Right renal cortex interstitium (tissue), 3 donors: ENCODE measurements around the gene LY6G5B. TPM values are rescaled to one million over a fixed set of nuclear protein-coding genes. Genes with fewer than 3 reads are reported as not detected.

Source experiments
- DNase-seq, 3 donors: peaks; one replicate each; pipeline ENCODE4 v3.0.0-alpha.2; 2013; ENCODE audit warnings: low read depth in 3 of 3, low spot score in 2 of 3
- polyA plus RNA-seq, 3 donors: library from polyadenylated mRNA; unstranded; fragments of 120-200 nt; gene quantifications; one replicate each; pipeline ENCODE4 v1.2.1, GENCODE V29; 2013; ENCODE audit not compliant: insufficient read length in 3 of 3

Gene LY6G5B
- polyA plus RNA-seq, 3 donors, result 10.4 to 15.6 (median 12.0) TPM

DNA sequence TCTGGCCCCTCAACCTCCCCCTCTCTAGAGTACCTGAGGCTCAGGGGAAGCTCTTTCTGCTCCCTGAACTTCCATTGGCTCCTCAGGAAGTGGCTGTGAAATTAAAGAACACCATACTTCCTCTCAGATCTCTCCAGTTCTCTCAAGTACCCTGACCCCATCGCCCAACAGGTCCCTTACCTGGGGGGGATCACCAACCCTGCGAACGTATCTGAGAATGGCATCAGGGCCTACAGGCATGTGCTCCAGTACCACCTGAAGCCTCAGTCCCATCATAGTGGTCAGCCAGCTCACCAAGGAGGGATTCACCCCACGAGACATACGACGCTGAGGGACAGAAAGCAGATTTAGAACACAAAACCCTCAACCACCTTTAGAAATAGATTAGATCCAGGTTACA, 29.2 kb upstream of the LY6G5B start:
- DNase-seq, result no peak

- DNase-seq, result no peak
Measured at GRCh38 chr6:31641370-31641769, 28.4 kb upstream of the LY6G5B start.

DNA sequence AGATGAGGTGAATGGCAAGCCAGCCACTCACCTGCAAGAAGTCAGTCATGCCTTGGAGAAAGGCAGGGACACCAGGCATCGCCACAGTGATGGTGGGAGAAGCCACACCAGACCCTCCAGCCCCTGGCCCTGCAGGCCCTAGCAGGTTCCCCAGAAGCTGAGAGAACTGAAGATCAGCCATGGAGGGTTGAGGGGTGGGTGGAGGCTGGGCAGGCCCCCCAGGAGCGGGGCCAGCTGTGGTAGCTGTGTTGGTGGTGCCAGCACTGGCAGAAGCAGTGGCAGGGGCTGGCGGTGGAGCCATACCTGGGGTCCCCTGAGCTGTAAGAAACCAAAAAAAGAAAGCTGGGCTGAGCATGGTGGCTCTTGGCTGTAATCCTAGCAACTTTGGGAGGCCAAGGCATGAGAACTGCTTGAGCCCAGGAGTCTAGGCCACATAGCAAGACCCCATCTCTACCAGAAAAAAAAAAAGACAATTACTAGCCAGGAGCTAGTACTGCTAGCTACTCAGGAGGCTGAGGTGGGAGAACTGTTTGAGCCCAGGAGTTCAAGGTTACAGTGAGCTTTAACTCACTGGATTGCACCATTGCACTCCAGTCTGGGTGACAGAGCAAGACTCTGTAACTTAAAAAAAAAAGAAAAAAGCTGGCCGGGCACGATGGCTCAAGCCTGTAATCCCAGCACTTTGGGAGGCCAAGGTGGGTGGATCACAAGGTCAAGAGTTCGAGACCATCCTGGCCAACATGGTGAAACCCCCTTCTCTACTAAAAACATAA, 26.8 kb upstream of the LY6G5B start:
- no peak for DNase-seq

DNA sequence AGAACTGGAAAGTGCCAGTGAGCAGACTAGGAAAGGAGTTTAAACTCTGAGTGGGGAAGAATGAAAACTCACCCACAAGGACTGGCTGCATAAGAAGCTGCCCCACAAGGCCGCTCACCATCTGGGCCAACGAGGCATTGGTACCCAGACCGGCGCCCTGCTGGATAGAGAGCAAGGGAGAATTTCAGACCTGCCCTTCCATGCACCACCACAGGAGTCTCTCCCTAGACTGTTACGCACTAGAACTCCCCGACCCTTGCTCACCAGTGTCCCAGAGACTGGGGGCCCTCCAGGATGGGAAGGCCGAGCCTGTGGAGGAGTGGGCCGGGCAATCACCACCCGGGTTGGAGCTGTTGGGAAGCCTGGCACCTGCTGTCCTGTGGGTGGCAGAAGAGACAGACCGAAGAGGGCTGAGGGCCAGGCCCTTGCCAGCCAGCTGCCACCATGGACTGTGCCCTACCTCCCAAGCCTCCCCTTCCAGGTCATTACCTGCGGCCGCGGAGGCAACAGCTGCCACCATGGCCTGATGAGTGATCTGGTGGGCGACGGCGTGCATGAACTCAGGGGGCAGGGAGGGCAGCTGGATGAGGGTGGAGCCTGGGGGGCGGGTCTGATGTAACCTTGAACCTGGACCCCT, 25.8 kb upstream of the LY6G5B start:
- no peak for DNase-seq

DNA sequence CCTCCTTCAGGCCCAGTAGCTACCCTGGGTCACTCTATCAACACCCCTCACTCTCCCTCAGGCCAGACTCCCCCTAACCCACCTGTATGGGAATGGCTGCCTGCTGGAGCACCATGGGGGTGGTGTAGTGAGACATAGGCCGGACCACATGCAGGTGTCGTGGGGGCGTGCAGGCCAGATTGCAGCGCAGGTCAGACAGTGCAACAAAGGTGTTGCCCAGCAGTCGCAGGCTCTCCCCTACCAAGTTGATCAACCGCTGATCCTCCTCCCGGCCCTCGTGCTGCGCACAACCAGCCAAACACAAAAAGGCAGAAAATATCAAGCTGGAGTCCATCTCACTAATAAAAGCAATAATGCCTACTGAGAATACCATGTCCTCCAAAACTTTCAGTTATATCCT, 24.5 kb upstream of the LY6G5B start:
- DNase-seq, result no peak

DNA sequence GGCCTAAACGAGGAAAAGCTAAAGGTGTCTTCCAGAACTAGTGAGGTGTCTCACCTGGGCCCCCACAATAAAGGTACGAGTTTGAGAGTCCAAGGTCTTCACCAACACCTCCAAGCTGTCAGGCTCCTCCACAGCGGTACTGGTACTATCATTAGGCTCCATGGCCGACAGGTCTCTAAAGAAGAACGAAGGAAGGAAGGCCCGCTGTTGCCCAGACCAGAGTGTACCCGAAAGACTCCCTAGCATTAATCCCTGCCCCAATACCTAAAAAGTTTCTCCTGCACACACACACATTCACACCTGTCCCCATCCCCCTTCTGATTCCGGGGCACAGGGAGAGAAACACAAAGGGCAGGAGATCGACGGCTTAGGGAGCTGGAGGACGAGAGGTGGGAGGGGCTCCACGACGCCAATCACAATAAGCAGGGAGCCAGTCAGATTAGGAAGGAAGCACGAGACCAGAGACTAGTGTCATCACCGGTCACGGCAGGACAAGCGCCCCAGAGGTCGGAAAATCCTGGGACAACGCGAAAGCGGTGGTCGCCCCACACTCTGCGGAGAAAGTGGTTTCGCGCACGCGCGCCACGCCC, 18.1 kb upstream of the LY6G5B start:
- DNase-seq, result peak in 1 of 3 donors; percentile 52

GRCh38 chr6:31652925-31653724, 16.7 kb upstream of the LY6G5B start:
- DNase-seq, result no peak

DNA sequence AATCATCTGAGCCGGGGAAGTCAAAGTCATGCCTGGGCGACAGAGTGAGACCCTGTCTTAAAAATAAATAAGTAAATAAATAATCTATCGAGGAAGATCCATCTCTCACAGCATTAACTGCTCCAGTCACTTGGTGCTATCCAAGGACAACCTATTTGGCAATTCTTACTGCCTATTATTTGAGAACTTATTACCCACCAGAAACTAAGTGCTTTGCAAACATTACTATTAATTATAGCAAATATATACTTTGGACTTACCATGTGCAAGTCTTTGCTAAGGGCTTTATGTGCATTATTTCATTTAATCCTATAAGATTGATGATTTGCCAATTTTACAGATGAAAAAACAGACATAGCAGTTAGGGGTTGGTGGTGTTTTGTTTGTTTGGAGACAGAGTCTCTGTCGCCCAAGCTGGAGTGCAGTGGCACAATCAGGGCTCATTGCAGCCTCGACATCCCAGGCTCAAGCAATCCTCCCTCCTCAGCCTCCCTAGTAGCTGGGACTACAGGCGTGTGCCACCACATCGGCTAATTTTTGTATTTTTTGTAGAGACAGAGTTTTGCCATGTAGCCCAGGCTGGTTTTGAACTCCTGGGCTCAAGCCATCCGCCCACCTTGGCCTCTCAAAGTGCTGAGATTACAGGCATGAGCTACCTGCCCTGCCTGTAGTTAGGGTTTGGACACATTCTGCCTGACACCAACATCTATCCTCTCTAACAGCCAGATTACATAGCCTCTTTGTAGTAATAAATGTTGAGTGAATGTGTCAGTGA, 15.0 kb upstream of the LY6G5B start:
- no peak for DNase-seq

DNA sequence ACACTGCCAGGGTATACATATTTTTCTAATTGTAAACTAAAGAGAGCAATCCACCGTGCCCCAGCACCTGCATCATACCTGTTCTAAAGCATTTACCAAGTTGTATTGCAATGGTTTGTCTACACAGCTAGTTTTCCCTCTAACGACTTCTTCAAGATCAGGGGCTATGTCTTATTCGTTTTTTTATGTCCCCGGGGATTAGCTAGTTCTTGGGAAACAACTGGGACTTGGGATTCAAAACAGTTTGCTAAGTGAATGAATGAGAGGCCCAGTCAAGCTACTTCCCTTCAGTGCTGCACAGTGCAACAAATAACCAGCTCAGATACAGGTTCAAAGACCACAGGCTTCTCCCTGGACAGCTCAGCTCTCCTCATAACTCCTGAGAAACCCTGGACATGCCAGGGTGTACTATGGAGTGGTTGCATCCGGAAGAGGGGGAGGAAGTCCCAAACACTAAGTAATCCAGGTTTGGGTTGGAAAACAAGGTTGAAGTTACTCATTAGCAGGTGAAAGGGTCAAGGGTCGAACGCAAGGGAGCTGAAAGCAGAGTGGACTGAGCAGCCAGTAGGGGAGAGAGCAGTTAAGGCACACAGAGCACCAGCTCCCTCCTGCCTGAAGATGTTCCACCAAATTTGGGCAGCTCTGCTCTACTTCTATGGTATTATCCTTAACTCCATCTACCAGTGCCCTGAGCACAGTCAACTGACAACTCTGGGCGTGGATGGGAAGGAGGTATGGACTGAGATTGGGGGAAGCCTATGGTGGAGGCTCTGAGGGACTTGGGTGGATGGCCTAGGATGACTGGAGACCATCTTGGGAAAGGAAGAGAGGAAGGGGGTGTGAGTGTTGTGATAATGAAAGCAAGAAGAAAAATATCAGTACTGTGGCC, 14.2 kb upstream of the LY6G5B start, which contains the start of gene APOM:
TSS of gene APOM (plus strand) at position 546 of the 889 bp plus-strand sequence. CDS start at position 619, 73 bp downstream.
- DNase-seq, result no peak

GRCh38 chr6:31657406-31658157, 12.2 kb upstream of the LY6G5B start:
- no peak for DNase-seq

- no peak for DNase-seq
Measured at GRCh38 chr6:31658158-31658688, 11.6 kb upstream of the LY6G5B start.

DNA sequence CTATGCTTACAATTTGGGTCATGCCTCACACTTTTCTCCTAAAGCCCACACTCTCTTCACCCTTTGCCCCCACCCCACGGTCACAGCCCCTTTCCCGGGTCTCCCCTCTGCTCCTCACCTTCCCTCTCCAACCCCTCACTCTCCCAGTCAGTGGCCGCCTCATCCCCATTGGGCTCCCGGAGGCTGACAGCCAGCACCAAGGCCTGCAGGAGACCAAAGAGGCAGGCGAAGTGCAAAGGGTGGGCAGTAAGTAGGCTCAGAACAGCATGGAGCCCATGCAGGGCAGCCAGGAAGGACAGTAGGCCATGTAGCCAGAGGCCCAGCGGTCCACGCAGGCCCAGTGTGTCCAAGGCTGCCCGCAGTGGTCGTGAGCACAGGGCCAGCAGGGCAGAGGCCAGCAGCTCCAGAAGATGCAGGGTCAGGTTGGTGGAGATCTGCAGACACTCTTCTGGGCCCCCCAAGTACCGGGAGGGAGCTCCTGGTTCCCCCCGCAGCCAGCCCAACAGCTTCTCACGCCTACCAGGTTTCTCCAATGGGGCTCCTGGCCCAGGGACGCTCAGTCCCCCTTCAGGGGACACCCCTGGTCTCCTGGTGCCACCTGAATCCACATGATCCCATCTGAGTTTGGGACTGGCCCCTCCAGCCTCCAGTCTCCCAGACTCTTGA, 10.7 kb upstream of the LY6G5B start:
- no peak for DNase-seq

- DNase-seq, result no peak
Measured at GRCh38 chr6:31659649-31660380, 10.0 kb upstream of the LY6G5B start.

DNA sequence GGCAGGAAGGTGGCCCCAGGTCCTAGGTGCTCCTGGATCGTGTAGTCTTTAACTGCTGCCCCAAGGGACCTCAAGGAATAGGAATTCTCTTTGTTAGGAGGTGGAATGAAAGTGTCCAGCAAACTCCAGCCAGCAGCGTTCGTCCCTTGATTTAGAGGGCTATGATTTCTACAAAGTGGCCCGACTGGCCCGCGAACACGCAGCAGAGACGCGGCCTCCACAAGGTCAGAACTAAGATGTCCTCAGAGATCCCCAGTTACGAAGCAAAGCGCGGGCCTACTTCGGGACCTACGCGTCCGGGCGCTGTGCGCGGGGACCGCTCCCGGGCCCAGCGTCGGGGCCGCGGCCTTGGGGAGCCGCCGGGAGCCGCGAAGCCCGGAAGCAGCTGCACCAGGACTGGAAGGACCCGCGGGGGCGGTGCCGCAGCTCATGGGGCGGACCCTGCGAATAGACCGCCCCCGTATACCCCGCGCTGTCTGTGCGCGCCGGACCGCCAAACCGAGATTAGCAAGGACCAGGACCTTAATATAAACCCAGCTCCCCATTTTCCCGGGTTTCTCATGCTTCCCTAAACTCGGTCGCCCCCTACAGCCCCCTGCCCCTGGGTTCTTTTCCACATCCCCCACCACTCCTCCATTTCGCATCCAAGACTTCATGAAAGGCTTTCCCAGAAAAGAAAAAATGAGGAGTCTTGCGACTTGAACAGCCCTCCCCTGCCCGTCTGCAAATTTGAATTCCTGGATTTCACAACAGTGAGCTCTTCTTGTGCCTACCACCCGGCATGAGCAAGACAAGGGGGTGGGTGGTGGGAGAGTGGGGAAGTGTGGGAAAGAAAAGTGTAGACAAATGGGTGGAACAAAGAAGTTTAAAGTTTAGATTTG, 9.2 kb upstream of the LY6G5B start, which contains the start of gene C6orf47:
TSS of gene C6orf47 (minus strand) at position 398 of the 881 bp plus-strand sequence. CDS start 831 bp downstream, outside the sequence.
- peak in 1 of 3 donors; percentile 78 for DNase-seq

- DNase-seq, result no peak
Measured at GRCh38 chr6:31661262-31662123, 8.3 kb upstream of the LY6G5B start.
